Breast epithelium (tissue), 4 donors: ENCODE measurements around the gene TRIB2. TPM values are rescaled to one million over a fixed set of nuclear protein-coding genes. Genes with fewer than 3 reads are reported as not detected.

ENCODE experiments used
- DNase-seq, 2 donors: peaks; one replicate each; pipeline ENCODE4 v3.0.0-alpha.2; 2019; ENCODE audit warnings: low spot score in 2 of 2
- H3K27ac ChIP-seq, 2 donors: fragments of 200-600 bp; sonication (generic) in 1 of 2; one replicate each; pipeline ENCODE4 v1.5.1; 2016 to 2019; ENCODE audit warnings: mild to moderate bottlenecking in 1 of 2
- H3K27me3 ChIP-seq, 2 donors: fragments of 200-600 bp; sonication (generic) in 1 of 2; one replicate each; pipeline versions ENCODE4 v1.5.1 to v1.6.0; 2017 to 2019; ENCODE audit warnings: control low read depth in 1 of 2, mild to moderate bottlenecking in 1 of 2
- H3K36me3 ChIP-seq: fragments of 200-600 bp; one replicate; pipeline ENCODE4 v1.5.1; 2019
- H3K4me1 ChIP-seq, 2 donors: fragments of 200-600 bp; sonication (generic); one replicate each; pipeline ENCODE4 v1.5.1; 2016 to 2019; ENCODE audit warnings: control low read depth in 1 of 2
- H3K4me3 ChIP-seq, 3 donors: fragments of 200-600 bp; sonication (generic); 1 replicate in 2 of 3; 2 replicates in 1 of 3; pipeline ENCODE4 v1.5.1; 2016 to 2019; ENCODE audit warnings: mild to moderate bottlenecking in 3 of 3, moderate library complexity in 2 of 3
- H3K9me3 ChIP-seq, 2 donors: fragments of 200-600 bp; sonication (generic) in 1 of 2; one replicate each; pipeline ENCODE4 v1.5.1; 2016 to 2019; ENCODE audit warnings: control low read depth in 1 of 2
- CTCF ChIP-seq, 3 donors: fragments of 450-650 bp; IDR thresholded peaks; one replicate each; pipeline ENCODE4 v1.5.1; 2016 to 2017; ENCODE audit warnings: antibody characterized with exemption in 3 of 3, mild to moderate bottlenecking in 3 of 3, moderate library complexity in 3 of 3
- POLR2A ChIP-seq: fragments of 450-650 bp; IDR thresholded peaks from one replicate; pipeline ENCODE4 v1.6.1; 2016; ENCODE audit warnings: antibody characterized with exemption, mild to moderate bottlenecking, moderate library complexity
- POLR2AphosphoS5 ChIP-seq, 3 donors: sonication (generic); formaldehyde crosslinking; IDR thresholded peaks; one replicate each; pipeline ENCODE4 v1.6.1; 2017; ENCODE audit warnings: antibody characterized with exemption in 3 of 3
- intact Hi-C: fragments of 100-400 bp; cut with DNase I; formaldehyde crosslinking; loops from one replicate; pipeline ENCODE4 v1.15.1; 2023; ENCODE audit warnings: low total_unique reads
- total RNA-seq, 3 donors: library from RNA; depleted of rRNA; stranded (reverse); fragments of >200 nt; gene quantifications; one replicate each; pipeline ENCODE4 v1.1.0, GENCODE V29; 2016

TRIB2 gene
- total RNA-seq, 3 donors from 2014 or later: 17.6 to 62.9 (median 49.6) TPM

- TF ChIP-seq POLR2AphosphoS5 (IDR thresholded peaks at IDR 0.05) (no peak), CTCF (IDR thresholded peaks at IDR 0.05) (no peak), POLR2A (no peak)
- Histone ChIP-seq H3K27ac (no peak overlapping the region), H3K27me3 (no peaks in the 10 kb centered on the region), H3K4me1 (no peaks in the 10 kb centered on the region), H3K9me3 (peaks cover 0 to 5% of the 10 kb centered on the region in 2 donors), H3K4me3 (no peak overlapping the region), H3K36me3 (no peaks in the 10 kb centered on the region)
- intact Hi-C loops: no loop called here
- no peak for DNase-seq
Measured at GRCh38 chr2:12778369-12778768, 61.6 kb downstream of the TRIB2 start.

- no peak for DNase-seq
- no peaks in the 10 kb centered on the region for H3K27me3 ChIP-seq
- no peak overlapping the region for H3K27ac ChIP-seq
- no peaks in the 10 kb centered on the region for H3K4me1 ChIP-seq
- H3K4me3 ChIP-seq: no peak overlapping the region
- TF ChIP-seq CTCF (IDR thresholded peaks at IDR 0.05) (no peak), POLR2AphosphoS5 (IDR thresholded peaks at IDR 0.05) (no peak), POLR2A (no peak)
- peaks cover 0 to 5% of the 10 kb centered on the region in 2 donors for H3K9me3 ChIP-seq
- intact Hi-C loops: no loop called here
- H3K36me3 ChIP-seq: no peaks in the 10 kb centered on the region
Measured at GRCh38 chr2:12778811-12779579, 62.3 kb downstream of the TRIB2 start.

GRCh38 chr2:12781329-12781728, 64.6 kb downstream of the TRIB2 start:
- Histone ChIP-seq H3K36me3 (no peaks in the 10 kb centered on the region), H3K27me3 (no peaks in the 10 kb centered on the region), H3K4me3 (no peak overlapping the region), H3K9me3 (no peaks in the 10 kb centered on the region), H3K27ac (no peak overlapping the region), H3K4me1 (no peaks in the 10 kb centered on the region)
- no peak for TF ChIP-seq POLR2AphosphoS5 (IDR thresholded peaks at IDR 0.05)
- TF ChIP-seq CTCF (IDR thresholded peaks at IDR 0.05): no peak
- TF ChIP-seq POLR2A: no peak
- intact Hi-C loops: loop anchor here (5.0 kb wide), 1 partner anchor 904 kb away; no protein-coding TSS in a partner anchor
- no peak for DNase-seq

GRCh38 chr2:12787891-12788801, 71.4 kb downstream of the TRIB2 start:
- Histone ChIP-seq H3K9me3 (no peaks in the 10 kb centered on the region), H3K27me3 (no peaks in the 10 kb centered on the region), H3K27ac (peak overlapping the region; percentile 62 to 63), H3K36me3 (no peaks in the 10 kb centered on the region), H3K4me3 (no peak overlapping the region), H3K4me1 (no peaks in the 10 kb centered on the region)
- intact Hi-C loops: no loop called here
- no peak for DNase-seq
- TF ChIP-seq CTCF (IDR thresholded peaks at IDR 0.05) (no peak), POLR2A (no peak), POLR2AphosphoS5 (IDR thresholded peaks at IDR 0.05) (peak in 1 of 3 donors; percentile 37)

- no peak for DNase-seq
- no peaks in the 10 kb centered on the region for H3K9me3 ChIP-seq
- H3K27ac ChIP-seq: no peak overlapping the region
- H3K27me3 ChIP-seq: no peaks in the 10 kb centered on the region
- no peaks in the 10 kb centered on the region for H3K36me3 ChIP-seq
- intact Hi-C loops: no loop called here
- no peaks in the 10 kb centered on the region for H3K4me1 ChIP-seq
- TF ChIP-seq CTCF (IDR thresholded peaks at IDR 0.05): no peak
- TF ChIP-seq POLR2A: no peak
- TF ChIP-seq POLR2AphosphoS5 (IDR thresholded peaks at IDR 0.05): no peak
- H3K4me3 ChIP-seq: no peak overlapping the region
Measured at GRCh38 chr2:12791906-12792305, 75.2 kb downstream of the TRIB2 start.
